HG03457 (cell line): ENCODE results near the gene SBNO1.
"Not testable (repeated sequence)": the region's sequence is repeated elsewhere in the genome, so short reads cannot be mapped to it uniquely, and the experiment has no call there.

ENCODE experiments used
- ATAC-seq: cut with Tn5 transposase; IDR thresholded peaks from one replicate; pipeline ENCODE4 v1.9.1; 2021; ENCODE audit warnings: moderate number of reproducible peaks; ENCODE audit not compliant: unreplicated experiment

Gene SBNO1

DNA sequence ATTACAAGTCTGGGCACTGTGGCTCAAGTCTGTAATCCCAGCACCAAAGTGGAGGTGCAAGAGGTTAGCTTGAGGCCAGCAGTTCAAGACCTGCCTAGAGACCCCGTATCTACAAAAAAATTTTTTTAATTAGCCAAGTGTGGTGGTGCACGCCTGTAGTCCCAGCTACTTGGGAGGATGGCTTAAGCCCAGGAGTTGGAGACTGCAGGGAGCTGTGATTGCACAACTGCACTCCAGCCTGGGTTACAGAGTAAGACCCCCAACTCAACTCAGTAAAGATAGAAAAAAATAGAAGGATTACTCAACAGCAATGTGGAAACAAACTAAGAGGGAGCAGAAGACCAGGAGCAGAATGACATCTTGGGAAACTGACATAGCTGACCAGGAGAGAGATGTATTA is 13.3 kb downstream of the SBNO1 start:
- ATAC-seq, result no peak

- ATAC-seq, result no peak
Observed at GRCh38 chr12:123346946-123347345, 17.7 kb downstream of the SBNO1 start.

DNA sequence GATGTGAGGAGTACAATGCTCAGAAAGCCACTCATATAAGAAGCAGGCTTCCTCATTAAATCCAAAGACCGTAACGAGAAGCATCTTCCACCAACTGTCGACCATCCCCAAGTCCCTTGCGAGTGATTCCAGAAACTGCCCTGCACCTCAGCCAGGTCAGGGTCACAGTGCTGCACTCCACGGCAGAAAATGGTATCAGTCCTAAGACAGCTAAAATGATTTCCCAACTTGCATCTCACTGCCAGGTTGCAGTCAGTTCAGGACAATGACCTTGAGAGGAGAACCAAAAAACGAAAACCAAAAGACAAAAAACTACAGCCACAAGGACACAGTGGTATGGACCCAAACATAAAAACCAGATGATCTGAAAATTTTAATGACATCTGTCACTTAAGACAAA is 20.6 kb downstream of the SBNO1 start:
- no peak for ATAC-seq

DNA sequence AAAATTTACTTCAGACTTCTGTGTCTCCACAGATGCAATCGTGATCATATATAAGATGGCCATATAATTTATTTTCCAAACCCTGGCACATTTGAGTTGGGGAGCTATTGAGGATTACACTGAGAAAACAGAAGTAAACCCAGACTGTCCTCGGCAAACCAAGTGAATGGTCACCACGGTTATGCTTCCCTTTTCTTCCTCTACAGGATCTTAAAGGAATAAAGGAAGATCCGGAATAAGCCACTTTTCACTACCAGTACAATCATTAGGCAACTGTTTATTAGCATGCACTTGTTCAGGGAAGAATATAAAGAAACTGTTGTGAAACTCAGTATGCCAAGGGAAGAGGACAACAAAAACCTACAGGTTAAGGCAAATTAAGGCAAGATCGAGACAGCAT is 27.6 kb downstream of the SBNO1 start:
- ATAC-seq, result no peak

DNA sequence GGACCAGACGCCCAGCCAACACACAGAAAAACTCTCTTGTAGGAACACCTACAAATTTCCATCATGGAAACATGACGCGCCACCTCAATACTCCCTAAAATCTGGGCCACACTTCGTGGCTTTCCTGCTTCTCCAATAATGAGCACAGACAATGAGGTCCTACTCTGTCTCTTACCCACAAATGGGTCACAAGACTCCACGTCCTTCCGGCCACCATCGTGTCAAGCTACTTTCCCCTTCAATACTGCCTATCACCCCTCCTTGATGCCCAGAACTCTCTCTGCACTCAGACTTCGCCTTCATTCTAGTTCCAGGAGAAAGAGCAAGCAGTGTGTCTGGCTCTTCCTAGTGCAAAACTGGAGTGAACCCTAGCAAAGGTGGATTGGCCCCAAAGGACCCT is 28.1 kb downstream of the SBNO1 start:
- no peak for ATAC-seq

DNA sequence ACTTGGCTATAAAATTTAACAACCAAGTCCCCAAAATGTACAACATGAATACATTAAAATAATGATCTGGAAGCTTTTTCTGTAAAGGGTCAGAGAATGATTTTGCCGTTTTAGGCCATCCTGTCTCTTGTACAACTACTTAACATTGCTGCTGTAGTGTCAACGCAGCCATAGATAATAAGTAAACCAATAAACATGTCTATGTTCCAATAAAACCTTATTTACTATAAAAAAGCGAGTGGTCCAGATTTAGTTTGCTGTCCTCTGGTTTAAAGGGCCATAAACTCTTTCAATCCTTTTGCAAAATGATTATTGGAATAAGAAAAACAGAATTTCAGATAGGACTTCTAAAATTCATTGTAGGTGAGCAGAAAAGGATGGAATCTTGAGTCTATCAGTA is 29.2 kb downstream of the SBNO1 start:
- ATAC-seq, result no peak

DNA sequence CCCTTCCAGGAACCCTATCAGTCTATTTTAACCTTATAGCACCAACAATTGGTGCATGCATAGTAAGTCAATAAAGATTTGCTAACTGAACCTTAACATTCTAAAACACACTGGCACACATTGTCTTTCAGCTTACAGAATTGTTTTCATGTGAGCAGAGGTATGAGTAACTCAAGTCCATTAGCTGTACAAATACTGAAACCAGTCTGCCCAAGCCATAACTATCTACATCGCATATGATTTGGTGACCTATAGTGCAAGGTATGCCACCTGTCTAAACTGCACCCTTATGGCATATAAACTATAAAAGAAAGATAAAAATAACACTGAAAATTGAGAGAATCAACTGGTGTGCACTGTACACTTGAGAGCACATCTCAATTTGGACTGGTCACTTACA is 34.8 kb downstream of the SBNO1 start:
- no peak for ATAC-seq

- ATAC-seq, result no peak
Observed at GRCh38 chr12:123319826-123320225, 44.8 kb downstream of the SBNO1 start.

- ATAC-seq, result no peak
Observed at GRCh38 chr12:123319273-123319672, 45.4 kb downstream of the SBNO1 start.

- not testable (repeated sequence) for ATAC-seq
Observed at GRCh38 chr12:123313046-123313445, 51.6 kb downstream of the SBNO1 start.

- no peak for ATAC-seq
Observed at GRCh38 chr12:123306200-123306599, 58.4 kb downstream of the SBNO1 start.

DNA sequence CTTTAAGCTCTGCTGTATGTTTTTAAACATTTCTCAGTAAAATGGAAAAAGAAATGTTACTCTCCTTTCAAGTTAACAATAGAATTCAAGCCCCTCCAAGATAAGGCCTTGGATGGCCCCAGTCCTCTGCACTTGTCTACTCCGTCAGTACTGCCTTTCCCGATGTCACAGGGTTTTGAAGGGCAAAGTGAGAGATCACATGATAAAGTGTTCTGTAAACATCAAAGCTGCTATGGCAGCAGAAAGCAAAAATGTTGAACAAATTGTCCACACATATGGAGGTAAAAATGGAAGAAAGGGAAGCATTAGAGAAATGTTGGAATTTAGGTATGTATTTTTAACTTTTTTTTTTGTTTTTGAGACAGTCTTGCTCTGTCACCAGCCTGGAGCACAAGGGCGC is 59.5 kb downstream of the SBNO1 start:
- no peak for ATAC-seq

DNA sequence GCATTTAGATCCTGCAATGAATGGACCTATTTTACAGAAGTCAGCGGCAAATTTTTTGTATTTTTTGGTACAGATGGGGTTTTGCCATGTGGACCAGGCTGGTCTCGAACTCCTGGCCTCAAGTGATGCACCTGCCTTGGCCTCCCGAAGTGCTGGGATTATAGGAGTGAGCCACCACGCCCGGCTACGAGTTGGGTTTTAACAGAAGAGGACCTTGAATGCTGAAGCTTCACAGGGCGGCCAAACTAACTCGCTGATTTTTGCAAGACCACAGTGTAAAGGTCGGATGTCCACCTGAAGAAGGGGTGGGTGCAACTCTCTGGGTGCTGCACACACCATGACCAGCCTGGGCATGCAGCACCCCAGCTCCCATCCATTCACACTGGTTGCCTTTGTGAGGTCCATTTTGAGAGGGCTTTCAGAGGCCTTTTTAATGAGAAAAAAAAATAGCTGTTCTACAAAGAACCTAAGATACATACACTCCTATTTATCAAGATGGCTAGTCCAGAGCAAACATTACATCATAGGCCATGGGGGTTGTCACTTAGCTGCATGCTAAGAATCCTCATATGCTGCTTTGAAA is 71.4 kb downstream of the SBNO1 start:
- ATAC-seq, result no peak

DNA sequence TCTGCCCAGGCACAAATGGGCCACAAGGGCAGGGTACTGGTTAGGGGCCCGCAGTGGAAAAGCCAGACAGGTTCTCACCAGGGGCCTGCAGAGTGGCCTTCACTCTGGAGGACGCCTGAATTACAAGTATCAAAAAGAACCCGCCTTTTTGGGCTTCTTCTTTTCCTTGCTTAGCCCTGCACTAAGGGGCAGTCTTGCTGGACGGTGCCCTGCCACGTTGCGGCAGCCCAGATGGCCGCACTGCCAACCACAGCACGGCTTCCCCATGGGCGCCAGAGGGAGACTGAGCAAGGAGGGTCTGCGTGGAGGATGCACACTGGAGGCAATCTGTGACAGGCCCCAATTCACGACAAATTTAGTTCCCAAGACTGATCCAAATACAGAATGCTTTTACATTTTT is 74.7 kb downstream of the SBNO1 start:
- no peak for ATAC-seq

GRCh38 chr12:123288751-123289346 is 75.8 kb downstream of the SBNO1 start:
- no peak for ATAC-seq

- no peak for ATAC-seq
Observed at GRCh38 chr12:123286652-123287373, 77.8 kb downstream of the SBNO1 start.

DNA sequence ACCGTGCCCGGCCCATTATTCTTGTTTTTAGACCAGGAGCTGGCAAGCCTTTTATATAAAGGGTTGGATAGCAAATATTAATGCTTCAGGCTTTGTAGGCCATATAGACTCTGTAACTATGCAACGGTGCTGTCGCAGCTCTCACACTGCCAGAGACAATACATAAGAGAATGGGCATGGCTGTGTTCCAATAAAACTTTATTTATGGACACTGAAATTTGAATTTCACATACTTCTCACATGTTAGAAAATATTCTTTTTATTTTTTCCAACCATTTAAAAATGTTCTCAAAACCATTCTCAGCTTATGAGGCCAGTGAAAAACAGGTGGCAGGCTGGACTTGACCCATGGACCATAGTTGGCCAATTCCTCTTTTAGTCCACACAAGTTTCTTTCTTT is 80.0 kb downstream of the SBNO1 start:
- no peak for ATAC-seq

GRCh38 chr12:123283461-123283860 is 81.2 kb downstream of the SBNO1 start:
- no peak for ATAC-seq

DNA sequence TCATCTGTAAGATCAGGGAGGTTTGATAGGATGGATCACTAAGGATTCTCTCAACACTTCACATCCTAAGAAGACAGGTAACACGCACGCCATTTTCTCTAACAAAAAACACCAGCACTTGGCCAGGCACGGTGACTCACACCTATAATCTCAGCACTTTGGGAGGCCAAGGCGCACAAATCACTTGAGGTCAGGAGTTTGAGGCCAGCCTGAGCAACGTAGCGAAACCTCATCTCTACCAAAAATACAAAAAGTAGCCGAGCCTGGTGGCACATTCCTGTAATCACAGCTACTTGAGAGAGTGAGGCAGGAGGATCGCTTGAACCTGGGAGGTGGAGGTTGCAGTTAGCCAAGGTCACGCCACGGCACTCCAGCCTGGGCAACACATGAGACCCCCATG is 82.5 kb downstream of the SBNO1 start:
- no peak for ATAC-seq

DNA sequence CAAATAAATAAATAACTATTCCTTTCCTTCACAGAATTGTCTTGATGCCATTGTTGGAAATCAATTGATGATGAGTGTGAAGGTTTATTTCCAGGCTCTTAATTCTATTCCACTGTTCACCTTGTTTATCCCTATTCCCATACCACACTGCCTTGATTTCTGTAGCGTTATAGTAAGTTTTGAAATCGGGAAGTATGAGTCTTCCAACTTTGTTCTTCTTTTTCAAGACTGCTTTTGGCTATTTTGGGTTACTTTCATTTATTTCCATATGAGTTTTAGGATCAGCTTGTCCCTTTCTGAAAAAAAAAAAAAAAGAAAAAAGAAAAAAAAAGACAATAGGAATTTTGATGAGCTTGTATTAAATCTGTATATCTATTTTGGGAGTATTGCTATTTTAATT is 83.7 kb downstream of the SBNO1 start:
- ATAC-seq, result no peak

GRCh38 chr12:123278101-123278627 is 86.5 kb downstream of the SBNO1 start:
- ATAC-seq, result peak; percentile 66

DNA sequence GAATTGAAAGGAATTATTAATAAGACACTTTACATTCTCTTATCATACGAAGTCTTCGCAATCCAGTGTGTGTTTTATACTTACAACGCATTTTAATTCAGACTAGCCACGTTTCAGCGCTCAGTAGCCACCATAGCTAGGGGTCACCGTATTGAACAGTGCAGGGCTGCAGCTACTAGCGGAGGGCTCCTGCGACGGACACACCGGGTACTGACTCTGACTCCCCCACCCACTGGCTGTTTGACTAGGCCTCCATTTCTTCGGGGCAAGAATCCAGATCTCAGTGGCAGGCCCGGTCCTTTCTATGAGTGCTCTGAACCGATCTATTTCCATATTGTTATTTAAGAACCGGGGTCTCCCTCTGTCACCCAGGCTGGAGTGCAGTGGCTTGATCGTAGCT is 91.5 kb downstream of the SBNO1 start:
- no peak for ATAC-seq
